Nasal cavity respiratory epithelium epithelial cell of viscerocranial mucosa (primary cell): Measurements from ENCODE around the gene NHLH2. TPM values are rescaled to one million over a fixed set of nuclear protein-coding genes. Genes with fewer than 3 reads are reported as not detected.

ENCODE experiments used
- total RNA-seq: library from RNA; depleted of rRNA; stranded (reverse); fragments of >200 nt; gene quantifications from 2 replicates; pipeline ENCODE4 v1.2.3, GENCODE V29; 2014

The NHLH2 gene
- 1.4 and 1.6 TPM in 2 replicates for total RNA-seq

DNA sequence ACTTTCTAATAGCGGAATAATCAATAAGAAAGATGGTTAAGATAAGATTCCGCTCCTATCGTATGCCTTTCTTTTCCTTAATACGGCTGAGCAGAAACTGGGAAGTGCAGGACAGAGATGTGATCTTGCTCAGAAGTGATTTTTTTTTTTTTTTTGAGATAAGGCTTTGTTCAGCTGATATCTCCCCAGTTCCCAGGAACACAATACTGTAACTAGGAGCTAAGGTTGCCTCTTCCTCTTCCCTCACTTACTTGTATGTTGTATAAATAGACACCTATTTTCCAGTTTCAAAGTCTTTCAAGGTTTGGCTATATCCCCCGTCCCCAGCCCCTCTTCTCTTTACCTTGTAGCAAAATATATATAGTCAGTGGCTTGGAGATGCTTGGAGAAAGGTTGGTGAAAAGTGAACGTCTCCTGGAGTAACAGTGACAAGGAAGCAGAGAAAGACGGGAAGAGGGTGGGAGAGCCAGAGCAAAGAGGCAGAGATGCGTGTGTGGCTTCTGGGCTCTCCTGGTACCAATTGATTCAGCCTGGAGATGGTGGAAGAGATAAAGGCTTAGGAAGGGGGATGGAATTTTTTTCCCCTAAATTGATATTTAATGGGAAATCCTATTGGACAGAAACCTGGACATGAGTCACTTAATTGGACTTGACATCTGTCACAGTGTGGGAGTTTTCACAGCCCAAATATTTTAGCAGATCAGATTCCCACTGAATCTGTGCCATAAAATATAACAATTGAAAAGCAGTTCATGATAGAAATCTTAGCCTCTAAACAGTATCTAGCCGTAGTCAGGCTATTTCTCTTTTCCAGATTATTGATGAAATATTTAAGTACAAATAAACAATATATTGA lies at the start of gene NHLH2:
Gene NHLH2, minus strand, starts transcription at position 522 of the 856 bp plus-strand sequence. CDS start 2,754 bp downstream, outside the sequence.

Other genes starting within 250 kb of the NHLH2 start
- 9.2 and 27.9 TPM in 2 replicates for gene VANGL1, start 199.2 kb downstream of the NHLH2 start, total RNA-seq
- under 0.01 and 0.07 TPM in 2 replicates for gene CASQ2, start 72.4 kb downstream of the NHLH2 start, total RNA-seq
- 34.2 and 38.5 TPM in 2 replicates for gene SLC22A15, start 135.4 kb upstream of the NHLH2 start, total RNA-seq